ENCODE measurements around the gene KIAA1549. TPM values are rescaled to one million over a fixed set of nuclear protein-coding genes. Genes with fewer than 3 reads are reported as not detected.

Gene KIAA1549
- total RNA-seq, 1 donor from 2014 or later = 8.7 TPM

GRCh38 chr7:138975343-138976104, 5.7 kb downstream of the KIAA1549 start:
- DNase-seq (ENCODE audit: extremely low read depth, low read depth, low spot score) = no peak

GRCh38 chr7:138974675-138975292, 6.4 kb downstream of the KIAA1549 start:
- DNase-seq (ENCODE audit: extremely low read depth, low read depth, low spot score) = no peak

GRCh38 chr7:138974103-138974502, 7.1 kb downstream of the KIAA1549 start:
- DNase-seq (ENCODE audit: extremely low read depth, low read depth, low spot score) = no peak

GRCh38 chr7:138970952-138971351, 10.2 kb downstream of the KIAA1549 start:
- no peak for DNase-seq (ENCODE audit: extremely low read depth, low read depth, low spot score)

GRCh38 chr7:138970446-138970845, 10.7 kb downstream of the KIAA1549 start:
- DNase-seq (ENCODE audit: extremely low read depth, low read depth, low spot score) = no peak

- DNase-seq (ENCODE audit: extremely low read depth, low read depth, low spot score) = no peak
Measured at GRCh38 chr7:138967159-138967558, 14.0 kb downstream of the KIAA1549 start.

GRCh38 chr7:138964624-138965436, 16.4 kb downstream of the KIAA1549 start:
- no peak for DNase-seq (ENCODE audit: extremely low read depth, low read depth, low spot score)

GRCh38 chr7:138963675-138964074, 17.5 kb downstream of the KIAA1549 start:
- no peak for DNase-seq (ENCODE audit: extremely low read depth, low read depth, low spot score)

- DNase-seq (ENCODE audit: extremely low read depth, low read depth, low spot score) = no peak
Measured at GRCh38 chr7:138962561-138963270, 18.5 kb downstream of the KIAA1549 start.

- no peak for DNase-seq (ENCODE audit: extremely low read depth, low read depth, low spot score)
Measured at GRCh38 chr7:138961159-138961558, 20.0 kb downstream of the KIAA1549 start.

- no peak for DNase-seq (ENCODE audit: extremely low read depth, low read depth, low spot score)
Measured at GRCh38 chr7:138958391-138958956, 22.7 kb downstream of the KIAA1549 start.

GRCh38 chr7:138957753-138958390, 23.3 kb downstream of the KIAA1549 start:
- DNase-seq (ENCODE audit: extremely low read depth, low read depth, low spot score) = no peak

- no peak for DNase-seq (ENCODE audit: extremely low read depth, low read depth, low spot score)
Measured at GRCh38 chr7:138957217-138957616, 24.0 kb downstream of the KIAA1549 start.

GRCh38 chr7:138954545-138955475, 26.4 kb downstream of the KIAA1549 start:
- no peak for DNase-seq (ENCODE audit: extremely low read depth, low read depth, low spot score)

- no peak for DNase-seq (ENCODE audit: extremely low read depth, low read depth, low spot score)
Measured at GRCh38 chr7:138952791-138953190, 28.4 kb downstream of the KIAA1549 start.

GRCh38 chr7:138951953-138952352, 29.2 kb downstream of the KIAA1549 start:
- no peak for DNase-seq (ENCODE audit: extremely low read depth, low read depth, low spot score)

GRCh38 chr7:138949421-138950088, 31.6 kb downstream of the KIAA1549 start:
- DNase-seq (ENCODE audit: extremely low read depth, low read depth, low spot score) = no peak

GRCh38 chr7:138948403-138948802, 32.8 kb downstream of the KIAA1549 start:
- DNase-seq (ENCODE audit: extremely low read depth, low read depth, low spot score) = no peak

Measured in glomerular endothelial cell (primary cell).